GM21423 (cell line): ENCODE data around the gene RPS6KA5.
"Not testable (repeated sequence)": the region's sequence is repeated elsewhere in the genome, so short reads cannot be mapped to it uniquely, and the experiment has no call there.

ENCODE experiments used
- ATAC-seq: cut with Tn5 transposase; IDR thresholded peaks from one replicate; pipeline ENCODE4 v1.9.1; 2021; ENCODE audit warnings: mild to moderate bottlenecking, moderate library complexity; ENCODE audit not compliant: unreplicated experiment

Gene RPS6KA5

GRCh38 chr14:91060351-91061055 is at the start of gene RPS6KA5:
Gene RPS6KA5 (minus strand): TSS chr14:91060641. CDS start chr14:91060434, 207 bp downstream.
- ATAC-seq = peak; percentile 80

- ATAC-seq = no peak
Measured at GRCh38 chr14:91108941-91109611, 48.6 kb upstream of the RPS6KA5 start.

- no peak for ATAC-seq
Measured at GRCh38 chr14:91103116-91103515, 42.7 kb upstream of the RPS6KA5 start.

- no peak for ATAC-seq
Measured at GRCh38 chr14:91100102-91100501, 39.7 kb upstream of the RPS6KA5 start.

GRCh38 chr14:91098591-91098990 is 38.1 kb upstream of the RPS6KA5 start:
- no peak for ATAC-seq

GRCh38 chr14:91097657-91098056 is 37.2 kb upstream of the RPS6KA5 start:
- not testable (repeated sequence) for ATAC-seq

GRCh38 chr14:91095178-91095577 is 34.7 kb upstream of the RPS6KA5 start:
- ATAC-seq = no peak

- no peak for ATAC-seq
Measured at GRCh38 chr14:91094772-91095171, 34.3 kb upstream of the RPS6KA5 start.

- not testable (repeated sequence) for ATAC-seq
Measured at GRCh38 chr14:91093743-91094472, 33.5 kb upstream of the RPS6KA5 start.

- ATAC-seq = no peak
Measured at GRCh38 chr14:91092073-91092472, 31.6 kb upstream of the RPS6KA5 start.

- no peak for ATAC-seq
Measured at GRCh38 chr14:91090743-91091142, 30.3 kb upstream of the RPS6KA5 start.

- ATAC-seq = no peak
Measured at GRCh38 chr14:91089958-91090535, 29.6 kb upstream of the RPS6KA5 start.

- no peak for ATAC-seq
Measured at GRCh38 chr14:91088585-91089235, 28.3 kb upstream of the RPS6KA5 start.

GRCh38 chr14:91087470-91087869 is 27.0 kb upstream of the RPS6KA5 start:
- ATAC-seq = not testable (repeated sequence)

- ATAC-seq = no peak
Measured at GRCh38 chr14:91084516-91084915, 24.1 kb upstream of the RPS6KA5 start.

GRCh38 chr14:91082282-91082681 is 21.8 kb upstream of the RPS6KA5 start:
- ATAC-seq = no peak

- no peak for ATAC-seq
Measured at GRCh38 chr14:91080071-91080470, 19.6 kb upstream of the RPS6KA5 start.

GRCh38 chr14:91078095-91078737 is 17.8 kb upstream of the RPS6KA5 start:
- peak; percentile 80 for ATAC-seq

- no peak for ATAC-seq
Measured at GRCh38 chr14:91075553-91075952, 15.1 kb upstream of the RPS6KA5 start.

GRCh38 chr14:91070572-91070971 is 10.1 kb upstream of the RPS6KA5 start:
- no peak for ATAC-seq
